IPS DF 4.7 (cell line): ENCODE measurements around the gene NFIB.

ENCODE experiments used
- DNase-seq: peaks from one replicate; pipeline ENCODE4 v3.0.0-alpha.2; 2013; ENCODE audit warnings: low spot score; ENCODE audit errors: extremely low read depth

Gene NFIB

GRCh38 chr9:14043483-14043882 lies 270.5 kb downstream of the NFIB start:
- DNase-seq: no peak

GRCh38 chr9:14037331-14037730 lies 276.6 kb downstream of the NFIB start:
- DNase-seq: no peak

GRCh38 chr9:14033067-14033466 lies 280.9 kb downstream of the NFIB start:
- no peak for DNase-seq
